SK-N-SH (cell line): ENCODE measurements around the gene FBXO2.

ENCODE experiments used
- CTCF ChIP-seq: fragments of 200-600 bp; sonication (generic); IDR thresholded peaks from 2 replicates; pipeline ENCODE4 v1.6.1; 2017; ENCODE audit warnings: antibody characterized with exemption, mild to moderate bottlenecking, moderate library complexity
- EP300 ChIP-seq, 2 experiments: IDR thresholded peaks; 2 replicates each; pipeline versions ENCODE4 v1.4.0 to v1.6.1; 2012; ENCODE audit warnings: borderline replicate concordance in 1 of 2, low read depth in 1 of 2, low read length in 1 of 2
- FOSL2 ChIP-seq: IDR thresholded peaks from 2 replicates; pipeline ENCODE4 v1.4.0; 2012; ENCODE audit warnings: low read depth, mild to moderate bottlenecking, moderate library complexity, borderline replicate concordance
- MXI1 ChIP-seq: IDR thresholded peaks from 2 replicates; pipeline ENCODE4 v1.6.1; 2012; ENCODE audit warnings: mild to moderate bottlenecking, low read depth, low read length, improper control_type of control experiment
- NFIC ChIP-seq: IDR thresholded peaks from 2 replicates; pipeline ENCODE4 v1.4.0; 2012; ENCODE audit warnings: borderline replicate concordance
- POLR2AphosphoS5 ChIP-seq: IDR thresholded peaks from 2 replicates; pipeline ENCODE4 v1.6.1; 2012; ENCODE audit warnings: low read depth, low read length
- RAD21 ChIP-seq: IDR thresholded peaks from 2 replicates; pipeline ENCODE4 v1.6.1; 2012; ENCODE audit warnings: mild to moderate bottlenecking, low read length
- RCOR1 ChIP-seq: fragments of 150-350 bp; IDR thresholded peaks from 2 replicates; pipeline ENCODE4 v1.6.1; 2017; ENCODE audit warnings: antibody characterized with exemption, low read length
- TAF1 ChIP-seq: IDR thresholded peaks from 2 replicates; pipeline ENCODE4 v1.6.1; 2012; ENCODE audit warnings: low read depth, mild to moderate bottlenecking, low read length, moderate library complexity, borderline replicate concordance
- USF1 ChIP-seq: IDR thresholded peaks from 2 replicates; pipeline ENCODE4 v1.4.0; 2012; ENCODE audit warnings: low read depth, borderline replicate concordance
- USF2 ChIP-seq: fragments of 150-350 bp; IDR thresholded peaks from 2 replicates; pipeline ENCODE4 v1.6.1; 2017; ENCODE audit warnings: antibody characterized with exemption, low read length, low read depth, borderline replicate concordance
- YY1 ChIP-seq: IDR thresholded peaks from 2 replicates; pipeline ENCODE4 v1.4.0; 2012; ENCODE audit warnings: low read depth, mild to moderate bottlenecking
- TF ChIP-seq, protein P1 (sequence below): IDR thresholded peaks from 2 replicates; pipeline ENCODE4 v1.6.1; 2012; ENCODE audit warnings: mild to moderate bottlenecking, low read depth, low read length, moderate library complexity

- TF ChIP-seq CTCF (no peak), MXI1 (no peak), FOSL2 (no peak), YY1 (no peak), TAF1 (no peak), RCOR1 (no peak), EP300 (IDR thresholded peaks at IDR 0.05; ENCODE audit: borderline replicate concordance in 1 of 2, low read depth in 1 of 2, low read length in 1 of 2) (no peak), POLR2AphosphoS5 (no peak), NFIC (no peak), RAD21 (peak; percentile 30), USF1 (no peak), USF2 (no peak)
- TF ChIP-seq, protein P1, sequence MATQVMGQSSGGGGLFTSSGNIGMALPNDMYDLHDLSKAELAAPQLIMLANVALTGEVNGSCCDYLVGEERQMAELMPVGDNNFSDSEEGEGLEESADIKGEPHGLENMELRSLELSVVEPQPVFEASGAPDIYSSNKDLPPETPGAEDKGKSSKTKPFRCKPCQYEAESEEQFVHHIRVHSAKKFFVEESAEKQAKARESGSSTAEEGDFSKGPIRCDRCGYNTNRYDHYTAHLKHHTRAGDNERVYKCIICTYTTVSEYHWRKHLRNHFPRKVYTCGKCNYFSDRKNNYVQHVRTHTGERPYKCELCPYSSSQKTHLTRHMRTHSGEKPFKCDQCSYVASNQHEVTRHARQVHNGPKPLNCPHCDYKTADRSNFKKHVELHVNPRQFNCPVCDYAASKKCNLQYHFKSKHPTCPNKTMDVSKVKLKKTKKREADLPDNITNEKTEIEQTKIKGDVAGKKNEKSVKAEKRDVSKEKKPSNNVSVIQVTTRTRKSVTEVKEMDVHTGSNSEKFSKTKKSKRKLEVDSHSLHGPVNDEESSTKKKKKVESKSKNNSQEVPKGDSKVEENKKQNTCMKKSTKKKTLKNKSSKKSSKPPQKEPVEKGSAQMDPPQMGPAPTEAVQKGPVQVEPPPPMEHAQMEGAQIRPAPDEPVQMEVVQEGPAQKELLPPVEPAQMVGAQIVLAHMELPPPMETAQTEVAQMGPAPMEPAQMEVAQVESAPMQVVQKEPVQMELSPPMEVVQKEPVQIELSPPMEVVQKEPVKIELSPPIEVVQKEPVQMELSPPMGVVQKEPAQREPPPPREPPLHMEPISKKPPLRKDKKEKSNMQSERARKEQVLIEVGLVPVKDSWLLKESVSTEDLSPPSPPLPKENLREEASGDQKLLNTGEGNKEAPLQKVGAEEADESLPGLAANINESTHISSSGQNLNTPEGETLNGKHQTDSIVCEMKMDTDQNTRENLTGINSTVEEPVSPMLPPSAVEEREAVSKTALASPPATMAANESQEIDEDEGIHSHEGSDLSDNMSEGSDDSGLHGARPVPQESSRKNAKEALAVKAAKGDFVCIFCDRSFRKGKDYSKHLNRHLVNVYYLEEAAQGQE, result no peak
Measured at GRCh38 chr1:11676386-11677103, 22.3 kb upstream of the FBXO2 start.
